PC-9 (cell line): ENCODE results near the gene CDC25A.

Experiments used
- EZH2 ChIP-seq: fragments of 200-600 bp; sonication (generic); IDR thresholded peaks from 2 replicates; pipeline ENCODE4 v1.8.0; 2017; ENCODE audit warnings: antibody characterized with exemption, low read depth
- TF ChIP-seq, protein P1 (sequence below): fragments of 200-600 bp; sonication (generic); conservative IDR thresholded peaks from 2 replicates; pipeline ENCODE4 v1.6.1; 2017; ENCODE audit warnings: mixed run types, antibody characterized with exemption, mild to moderate bottlenecking, moderate library complexity

DNA sequence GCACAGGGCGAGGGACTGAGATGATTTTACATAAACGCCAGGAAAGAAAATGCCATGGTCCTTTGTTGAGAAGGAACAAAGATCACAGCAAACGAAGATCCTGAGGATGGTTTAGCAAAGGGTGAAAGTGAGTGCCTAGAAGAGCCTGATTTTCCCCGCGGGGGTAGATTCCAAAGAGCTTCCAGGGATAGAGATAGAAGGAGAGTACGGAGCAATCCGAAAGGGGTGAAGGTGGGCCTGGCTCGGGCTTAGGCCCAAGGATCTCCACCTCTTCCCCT, 977 bp downstream of the CDC25A start:
- TF ChIP-seq, protein P1, sequence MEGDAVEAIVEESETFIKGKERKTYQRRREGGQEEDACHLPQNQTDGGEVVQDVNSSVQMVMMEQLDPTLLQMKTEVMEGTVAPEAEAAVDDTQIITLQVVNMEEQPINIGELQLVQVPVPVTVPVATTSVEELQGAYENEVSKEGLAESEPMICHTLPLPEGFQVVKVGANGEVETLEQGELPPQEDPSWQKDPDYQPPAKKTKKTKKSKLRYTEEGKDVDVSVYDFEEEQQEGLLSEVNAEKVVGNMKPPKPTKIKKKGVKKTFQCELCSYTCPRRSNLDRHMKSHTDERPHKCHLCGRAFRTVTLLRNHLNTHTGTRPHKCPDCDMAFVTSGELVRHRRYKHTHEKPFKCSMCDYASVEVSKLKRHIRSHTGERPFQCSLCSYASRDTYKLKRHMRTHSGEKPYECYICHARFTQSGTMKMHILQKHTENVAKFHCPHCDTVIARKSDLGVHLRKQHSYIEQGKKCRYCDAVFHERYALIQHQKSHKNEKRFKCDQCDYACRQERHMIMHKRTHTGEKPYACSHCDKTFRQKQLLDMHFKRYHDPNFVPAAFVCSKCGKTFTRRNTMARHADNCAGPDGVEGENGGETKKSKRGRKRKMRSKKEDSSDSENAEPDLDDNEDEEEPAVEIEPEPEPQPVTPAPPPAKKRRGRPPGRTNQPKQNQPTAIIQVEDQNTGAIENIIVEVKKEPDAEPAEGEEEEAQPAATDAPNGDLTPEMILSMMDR, result no peak
- no peak for TF ChIP-seq EZH2
